ENCODE results near the gene APLN.

DNA sequence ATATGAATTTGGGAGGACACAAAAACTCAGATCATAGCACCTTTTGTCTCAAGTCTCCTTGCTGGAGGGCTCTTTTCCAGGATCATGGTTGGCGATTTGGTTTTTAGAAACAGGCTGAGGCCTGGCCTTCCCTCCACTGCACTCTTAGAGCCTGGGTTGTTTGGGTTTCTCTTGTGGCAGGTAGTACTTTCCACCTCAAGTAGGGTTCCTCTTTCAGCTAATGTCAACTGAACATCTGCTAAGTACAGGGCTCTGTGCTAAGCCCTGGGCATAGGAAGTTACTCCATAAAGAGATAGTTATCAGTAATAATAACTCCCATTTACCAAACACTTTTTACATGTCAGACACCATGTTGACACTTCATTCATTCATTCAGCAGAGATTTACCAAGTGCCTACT lies 28.2 kb upstream of the APLN start:
- TF ChIP-seq, protein P1, sequence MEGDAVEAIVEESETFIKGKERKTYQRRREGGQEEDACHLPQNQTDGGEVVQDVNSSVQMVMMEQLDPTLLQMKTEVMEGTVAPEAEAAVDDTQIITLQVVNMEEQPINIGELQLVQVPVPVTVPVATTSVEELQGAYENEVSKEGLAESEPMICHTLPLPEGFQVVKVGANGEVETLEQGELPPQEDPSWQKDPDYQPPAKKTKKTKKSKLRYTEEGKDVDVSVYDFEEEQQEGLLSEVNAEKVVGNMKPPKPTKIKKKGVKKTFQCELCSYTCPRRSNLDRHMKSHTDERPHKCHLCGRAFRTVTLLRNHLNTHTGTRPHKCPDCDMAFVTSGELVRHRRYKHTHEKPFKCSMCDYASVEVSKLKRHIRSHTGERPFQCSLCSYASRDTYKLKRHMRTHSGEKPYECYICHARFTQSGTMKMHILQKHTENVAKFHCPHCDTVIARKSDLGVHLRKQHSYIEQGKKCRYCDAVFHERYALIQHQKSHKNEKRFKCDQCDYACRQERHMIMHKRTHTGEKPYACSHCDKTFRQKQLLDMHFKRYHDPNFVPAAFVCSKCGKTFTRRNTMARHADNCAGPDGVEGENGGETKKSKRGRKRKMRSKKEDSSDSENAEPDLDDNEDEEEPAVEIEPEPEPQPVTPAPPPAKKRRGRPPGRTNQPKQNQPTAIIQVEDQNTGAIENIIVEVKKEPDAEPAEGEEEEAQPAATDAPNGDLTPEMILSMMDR (conservative IDR thresholded peaks at IDR 0.05 in 1 of 2, IDR thresholded peaks at IDR 0.05 in 1 of 2; ENCODE audit: low read depth in 1 of 2, low read length in 2 of 2) = no peak
- no peak for TF ChIP-seq EZH2 (IDR thresholded peaks at IDR 0.05; ENCODE audit: low read length, missing control alignments)

All from fibroblast of lung (primary cell).